GM18951 (cell line): ENCODE results near the gene WWOX.

ENCODE experiments used
- POLR2A ChIP-seq: IDR thresholded peaks from 4 replicates; pipeline ENCODE4 v1.6.1; 2011; ENCODE audit warnings: mild to moderate bottlenecking; ENCODE audit not compliant: insufficient read length, insufficient read depth; ENCODE audit errors: extremely low read depth
- in situ Hi-C: fragments of 300-500 bp; cut with MboI; formaldehyde crosslinking; loops from one replicate; pipeline ENCODE4 v1.12.0; 2022; ENCODE audit warnings: low sequenced_read_pairs, mixed read lengths, inconsistent platforms; ENCODE audit not compliant: unreplicated experiment

The WWOX gene

GRCh38 chr16:78821335-78821734, 721.9 kb downstream of the WWOX start:
- TF ChIP-seq POLR2A = no peak
- in situ Hi-C loops = no loop called here

GRCh38 chr16:78822509-78822908, 723.1 kb downstream of the WWOX start:
- no peak for TF ChIP-seq POLR2A
- in situ Hi-C loops = no loop called here

- in situ Hi-C loops = no loop called here
- no peak for TF ChIP-seq POLR2A
Measured at GRCh38 chr16:78823027-78823426, 723.6 kb downstream of the WWOX start.

- in situ Hi-C loops = no loop called here
- no peak for TF ChIP-seq POLR2A
Measured at GRCh38 chr16:78829280-78829679, 729.8 kb downstream of the WWOX start.

GRCh38 chr16:78830599-78830998, 731.1 kb downstream of the WWOX start:
- in situ Hi-C loops = no loop called here
- TF ChIP-seq POLR2A = no peak

DNA sequence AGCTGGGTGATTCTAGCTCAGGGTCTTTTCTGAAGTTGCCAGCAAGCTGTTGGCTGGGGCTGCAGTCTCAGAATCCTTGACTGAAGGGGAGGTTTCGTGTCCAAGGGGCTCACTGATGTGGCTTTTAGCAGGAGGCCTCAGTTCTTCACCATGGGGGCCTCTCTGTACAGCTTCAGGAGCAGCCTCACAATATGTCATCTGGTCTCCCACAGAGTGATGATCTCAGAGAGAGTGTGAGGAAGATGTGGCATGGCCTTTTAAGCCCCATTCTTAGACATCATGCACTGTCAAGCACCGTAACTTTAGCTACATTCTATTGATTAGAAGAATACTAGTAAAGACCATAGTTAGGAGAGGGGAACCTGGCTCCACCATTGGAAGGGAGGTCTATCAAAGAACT, 732.6 kb downstream of the WWOX start:
- TF ChIP-seq POLR2A = no peak
- in situ Hi-C loops = no loop called here

DNA sequence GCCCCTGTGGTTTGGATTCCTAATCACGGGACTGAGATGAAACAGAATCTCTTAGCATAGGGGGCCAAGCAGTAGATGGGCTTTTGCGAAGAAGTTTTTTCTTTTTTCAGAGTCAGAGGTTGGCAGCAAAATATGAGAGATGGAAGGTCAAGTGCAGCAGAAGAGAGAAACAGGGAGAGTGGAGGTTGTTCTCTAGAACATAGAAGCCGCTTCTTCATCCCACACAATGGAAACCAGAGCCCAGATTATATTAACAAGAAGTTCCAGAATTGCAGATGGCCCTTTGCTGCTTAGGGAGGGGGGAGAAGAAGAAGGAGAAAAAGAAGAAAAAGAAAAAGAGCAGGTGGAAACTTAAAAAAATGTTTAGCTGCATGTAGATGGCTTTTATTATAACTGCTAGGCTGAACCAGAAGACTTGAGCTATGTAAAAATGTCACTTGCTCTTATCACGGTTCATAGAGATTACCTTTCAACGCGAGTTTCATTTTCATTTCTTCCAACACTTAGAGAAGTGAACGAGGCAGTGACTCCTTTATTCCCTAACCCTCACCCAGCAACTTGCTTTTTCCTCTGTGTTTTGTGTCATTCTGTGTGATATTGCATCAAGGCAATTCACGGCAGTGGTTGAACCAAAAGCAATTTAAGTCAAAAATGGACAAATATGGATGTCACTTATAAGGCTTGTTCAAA, 737.5 kb downstream of the WWOX start:
- no peak for TF ChIP-seq POLR2A

GRCh38 chr16:78837706-78838105, 738.3 kb downstream of the WWOX start:
- no peak for TF ChIP-seq POLR2A
- in situ Hi-C loops = no loop called here

More for the DNA sequence above, 737.5 kb downstream of the WWOX start:
- in situ Hi-C loops = no loop called here

GRCh38 chr16:78838276-78838675, 738.8 kb downstream of the WWOX start:
- TF ChIP-seq POLR2A = no peak

GRCh38 chr16:78842950-78843349, 743.5 kb downstream of the WWOX start:
- in situ Hi-C loops = no loop called here
- TF ChIP-seq POLR2A = no peak

More at GRCh38 chr16:78838276-78838675, 738.8 kb downstream of the WWOX start:
- in situ Hi-C loops = no loop called here

DNA sequence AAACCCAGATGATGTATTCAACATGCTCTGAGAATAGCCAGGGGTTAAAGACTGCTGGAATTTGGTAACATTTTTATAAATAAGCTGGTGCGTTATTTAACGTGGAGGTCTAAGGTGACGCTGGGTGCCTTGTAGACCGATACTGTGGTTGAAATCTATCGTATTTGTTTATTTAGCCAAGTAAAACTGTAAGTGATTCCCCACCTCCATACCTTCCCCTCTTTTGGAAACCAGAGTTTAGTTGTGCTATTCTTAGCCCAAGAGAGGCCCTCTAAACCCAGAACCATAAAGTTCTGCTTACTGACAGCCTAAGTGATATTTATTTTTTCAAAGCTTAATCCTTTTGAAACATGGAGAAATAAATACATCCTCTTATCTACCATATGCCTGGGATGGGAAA, 744.5 kb downstream of the WWOX start:
- no peak for TF ChIP-seq POLR2A
- in situ Hi-C loops = no loop called here

GRCh38 chr16:78844682-78845081, 745.2 kb downstream of the WWOX start:
- in situ Hi-C loops = no loop called here
- no peak for TF ChIP-seq POLR2A

DNA sequence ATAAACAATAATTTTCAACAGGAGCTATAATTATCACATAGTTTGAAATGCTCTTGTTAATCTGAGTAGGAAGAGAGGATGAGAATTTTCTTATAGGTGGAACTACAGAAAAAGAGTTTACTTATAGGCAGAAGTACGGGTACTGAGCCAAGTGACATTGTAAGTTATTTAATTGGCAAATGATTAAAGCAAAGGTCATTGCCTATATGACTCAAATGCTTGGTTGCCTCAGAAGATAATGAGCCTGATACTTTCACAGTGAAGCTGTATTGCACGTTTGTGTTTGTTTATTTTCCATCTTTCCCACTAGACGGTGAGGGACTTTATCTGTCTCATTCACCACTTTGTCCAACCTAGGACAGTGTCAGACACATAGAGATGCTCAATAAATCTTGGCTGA, 751.8 kb downstream of the WWOX start:
- no peak for TF ChIP-seq POLR2A
- in situ Hi-C loops = no loop called here

DNA sequence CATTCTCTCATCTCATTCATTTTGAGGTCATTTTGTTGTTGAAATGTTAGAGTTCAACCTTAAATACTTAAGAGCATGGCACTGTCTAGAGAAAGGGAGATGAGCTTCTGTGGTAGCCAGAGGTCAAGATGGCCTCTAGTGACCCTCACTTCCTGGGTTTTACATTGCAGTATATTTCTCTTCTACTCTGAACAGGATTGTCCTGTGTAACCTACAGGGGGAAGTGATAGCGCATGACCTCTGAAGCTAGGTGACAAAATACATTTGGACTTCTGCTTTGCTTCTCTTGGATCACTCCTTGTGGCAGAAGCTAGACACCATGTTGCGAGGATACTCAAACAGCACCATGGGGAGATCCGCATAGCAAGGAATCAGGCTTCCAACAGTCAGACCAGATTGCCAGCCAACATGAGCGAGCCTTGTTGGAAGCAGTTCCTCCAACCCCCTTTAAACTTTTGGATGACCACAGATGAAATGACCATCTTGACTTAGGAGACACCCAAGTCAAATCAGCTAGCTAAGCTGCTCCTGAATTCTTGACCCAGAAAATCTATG, 752.7 kb downstream of the WWOX start:
- TF ChIP-seq POLR2A = no peak
- in situ Hi-C loops = no loop called here

GRCh38 chr16:78862022-78862421, 762.6 kb downstream of the WWOX start:
- in situ Hi-C loops = no loop called here
- TF ChIP-seq POLR2A = no peak

DNA sequence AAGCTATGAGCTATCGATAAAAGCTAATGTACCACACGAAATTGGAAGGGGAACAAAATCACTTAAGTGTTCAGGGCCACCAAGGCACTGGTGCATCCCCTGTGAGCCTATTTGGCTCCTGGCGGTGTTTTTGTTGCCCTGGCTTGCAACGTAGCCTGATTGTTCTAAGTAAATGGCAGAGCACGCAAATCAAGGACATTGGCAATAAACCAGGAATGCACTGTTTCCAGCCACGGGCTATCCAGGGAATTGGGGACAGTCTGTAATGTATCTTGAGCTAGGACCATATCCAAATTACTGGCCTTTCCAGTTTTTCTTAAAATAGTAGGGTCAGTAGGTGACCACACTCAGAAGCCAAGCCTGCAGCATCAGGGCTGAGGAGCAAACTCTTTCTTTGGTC, 767.1 kb downstream of the WWOX start:
- in situ Hi-C loops = no loop called here

More for the DNA sequence above, 767.1 kb downstream of the WWOX start:
- no peak for TF ChIP-seq POLR2A
